Coronary artery (tissue), 2 donors: ENCODE data around the gene GPR179.

Experiments
- DNase-seq: peaks from one replicate; pipeline ENCODE4 v3.0.0-alpha.2; 2017; ENCODE audit warnings: low spot score
- H3K27ac ChIP-seq, 2 donors: fragments of 200-600 bp; sonication (generic); one replicate each; pipeline ENCODE4 v1.5.1; 2016 to 2019
- H3K4me3 ChIP-seq: fragments of 200-600 bp; sonication (generic); 2 replicates; pipeline ENCODE4 v1.5.1; 2016; ENCODE audit warnings: mild to moderate bottlenecking, moderate library complexity
- CTCF ChIP-seq: fragments of 200-600 bp; sonication (generic); IDR thresholded peaks from one replicate; pipeline ENCODE4 v1.5.1; 2019; ENCODE audit warnings: antibody characterized with exemption

GPR179 gene

GRCh38 chr17:38353086-38353604 lies 9.4 kb upstream of the GPR179 start:
- Histone ChIP-seq H3K27ac (peak overlapping the region; percentile 92), H3K4me3 (peak overlapping the region; percentile 96)
- TF ChIP-seq CTCF: no peak
- no peak for DNase-seq

- no peak for DNase-seq
- Histone ChIP-seq H3K4me3 (peak overlapping the region; percentile 96), H3K27ac (peak overlapping the region; percentile 92)
- TF ChIP-seq CTCF: no peak
Measured at GRCh38 chr17:38352245-38353085, 8.7 kb upstream of the GPR179 start.

- DNase-seq: peak; percentile 92
- no peak for TF ChIP-seq CTCF
- Histone ChIP-seq H3K4me3 (peak within 1 kb of the TSS; percentile 96), H3K27ac (peak within 1 kb of the TSS; percentile 92)
Measured at GRCh38 chr17:38351412-38352222, 7.9 kb upstream of the GPR179 start, which contains the start of gene SOCS7. SOCS7 (plus strand) TSS chr17:38351844; CDS start chr17:38352053, 209 bp downstream.

DNA sequence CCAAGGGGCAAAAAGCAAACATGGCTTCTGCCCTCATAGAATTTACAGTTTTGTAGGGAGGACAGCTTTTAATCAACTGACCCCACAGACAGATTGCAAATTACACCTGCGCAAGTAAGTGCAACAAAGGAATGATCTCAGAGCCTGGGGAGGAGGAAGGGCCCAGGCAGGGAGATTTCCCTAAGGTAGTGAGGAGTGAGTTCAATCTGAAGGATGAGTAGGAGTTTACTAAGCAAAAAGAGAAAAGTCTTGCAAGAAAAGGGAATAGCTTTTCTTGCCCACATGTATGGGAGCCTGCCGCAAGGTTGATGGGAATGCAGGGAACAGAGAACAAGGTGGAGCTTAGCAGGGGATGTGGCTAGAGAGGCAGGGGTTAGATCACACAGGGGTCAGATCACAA lies 6.3 kb upstream of the GPR179 start:
- no peak for TF ChIP-seq CTCF
- DNase-seq: no peak
- H3K27ac ChIP-seq: no peak overlapping the region
- H3K4me3 ChIP-seq: no peak overlapping the region

GRCh38 chr17:38349097-38349730 lies 5.5 kb upstream of the GPR179 start:
- peak; percentile 88 for DNase-seq
- peak; percentile 83 for TF ChIP-seq CTCF
- H3K27ac ChIP-seq: peak overlapping the region in 1 of 2 donors; percentile 30

DNA sequence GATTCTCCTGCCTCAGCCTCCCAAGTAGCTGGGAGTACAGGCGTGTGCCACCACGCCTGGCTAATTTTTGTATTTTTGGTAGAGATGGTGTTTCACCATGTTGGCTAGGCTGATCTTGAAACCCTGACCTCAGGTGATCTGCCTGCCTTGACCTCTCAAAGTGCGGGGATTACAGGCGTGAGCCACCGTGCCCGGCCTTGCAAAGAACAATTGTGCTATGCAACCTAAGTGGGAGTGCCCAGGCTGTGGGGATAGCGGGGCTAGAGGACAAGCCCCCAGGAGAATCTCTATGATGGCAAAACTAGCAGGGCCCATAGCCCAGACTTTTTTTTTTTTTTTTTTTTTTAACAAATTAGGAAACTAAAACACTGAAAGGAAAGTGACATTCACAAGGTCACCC lies 2.0 kb upstream of the GPR179 start:
- TF ChIP-seq CTCF: no peak
- no peak for DNase-seq
- Histone ChIP-seq H3K4me3 (no peak overlapping the region), H3K27ac (no peak overlapping the region)

More at GRCh38 chr17:38349097-38349730, 5.5 kb upstream of the GPR179 start:
- H3K4me3 ChIP-seq: no peak overlapping the region
